Fibroblast of lung (primary cell): ENCODE data around the gene HSPA12B. TPM values are rescaled to one million over a fixed set of nuclear protein-coding genes. Genes with fewer than 3 reads are reported as not detected.

Source experiments
- DNase-seq, 2 donors: peaks; one replicate each; pipeline versions ENCODE4 v3.0.0 to v3.0.0-alpha.2; 2010; ENCODE audit warnings: low read depth in 2 of 2
- H2AFZ ChIP-seq: 2 replicates; pipeline ENCODE4 v1.5.1; 2012; ENCODE audit warnings: low read length, control low read depth, inconsistent platforms
- H3K27ac ChIP-seq: 2 replicates; pipeline ENCODE4 v1.5.1; 2011; ENCODE audit warnings: low read length, control low read depth; ENCODE audit not compliant: insufficient read depth
- H3K27me3 ChIP-seq: 2 replicates; pipeline ENCODE4 v1.5.1; 2011; ENCODE audit warnings: mild to moderate bottlenecking, low read length; ENCODE audit not compliant: control insufficient read depth, insufficient read depth
- H3K36me3 ChIP-seq: 2 replicates; pipeline ENCODE4 v1.5.1; 2011; ENCODE audit warnings: low read length; ENCODE audit not compliant: control insufficient read depth, insufficient read depth
- H3K4me1 ChIP-seq: 2 replicates; pipeline ENCODE4 v1.5.1; 2011; ENCODE audit warnings: low read length; ENCODE audit not compliant: control insufficient read depth, insufficient read depth; ENCODE audit errors: extremely low read depth
- H3K4me2 ChIP-seq: 2 replicates; pipeline ENCODE4 v1.5.1; 2011; ENCODE audit warnings: low read length, control low read depth; ENCODE audit not compliant: insufficient read depth; ENCODE audit errors: extremely low read depth
- H3K4me3 ChIP-seq, 4 experiments: fragments of 200-600 bp in 1 of 4; sonication (generic) in 1 of 4; replicated peaks in 1 of 4; 2 replicates each; pipeline ENCODE4 v1.5.1; 2011 to 2016; ENCODE audit warnings: low read length in 4 of 4, low read depth in 3 of 4, mild to moderate bottlenecking in 3 of 4, control low read depth in 2 of 4, inconsistent platforms in 1 of 4, mixed read lengths in 1 of 4; ENCODE audit not compliant: insufficient read depth in 1 of 4; ENCODE audit errors: control extremely low read depth in 1 of 4
- H3K79me2 ChIP-seq: 2 replicates; pipeline ENCODE4 v1.5.1; 2012; ENCODE audit warnings: mild to moderate bottlenecking, low read length, inconsistent platforms; ENCODE audit not compliant: control insufficient read depth, insufficient read depth
- H3K9ac ChIP-seq: 2 replicates; pipeline ENCODE4 v1.5.1; 2011; ENCODE audit warnings: mild to moderate bottlenecking, low read length, control low read depth; ENCODE audit not compliant: insufficient read depth
- H3K9me3 ChIP-seq: 2 replicates; pipeline ENCODE4 v1.5.1; 2012; ENCODE audit warnings: low read depth, low read length; ENCODE audit not compliant: control insufficient read depth, insufficient read depth
- H4K20me1 ChIP-seq: 2 replicates; pipeline ENCODE4 v1.5.1; 2011; ENCODE audit warnings: low read length; ENCODE audit not compliant: control insufficient read depth, insufficient read depth; ENCODE audit errors: extremely low read depth
- CTCF ChIP-seq, 2 donors: IDR thresholded peaks in 1 of 2; conservative IDR thresholded peaks in 1 of 2; 1 replicate in 1 of 2; 2 replicates in 1 of 2; pipeline ENCODE4 v1.5.1; 2011 to 2012; ENCODE audit warnings: low read length in 2 of 2, control low read depth in 1 of 2, inconsistent platforms in 1 of 2, low read depth in 1 of 2, mild to moderate bottlenecking in 1 of 2
- EZH2 ChIP-seq: IDR thresholded peaks from 2 replicates; pipeline ENCODE4 v1.5.1; 2012; ENCODE audit warnings: low read length, control low read depth, mild to moderate bottlenecking; ENCODE audit errors: missing control alignments
- polyA plus RNA-seq, 2 donors: library from polyadenylated mRNA; depleted of rRNA in 1 of 2; stranded (reverse) in 1 of 2; unstranded in 1 of 2; fragments of >200 nt; gene quantifications; 2 replicates each; pipeline ENCODE4 v1.2.1, GENCODE V29; 2011 to 2012; ENCODE audit warnings: missing spikeins in 1 of 2
- total RNA-seq: library from RNA; depleted of rRNA; stranded (reverse); fragments of >200 nt; gene quantifications from 2 replicates; pipeline ENCODE4 v1.2.1, GENCODE V29; 2014

HSPA12B gene
- total and polyA plus RNA-seq, 2 donors (not counting 1 experiment from before 2014, with no cell fraction given), result 0.02 to 0.17 TPM

- Histone ChIP-seq H3K27me3 (no peaks in the 10 kb centered on the region), H2AFZ (no peak overlapping the region), H3K9me3 (no peaks in the 10 kb centered on the region), H3K36me3 (no peaks in the 10 kb centered on the region), H4K20me1 (no peaks in the 10 kb centered on the region), H3K4me2 (no peak overlapping the region), H3K27ac (no peak overlapping the region), H3K4me3 (no peak overlapping the region), H3K79me2 (no peaks in the 10 kb centered on the region), H3K9ac (no peak overlapping the region), H3K4me1 (peaks cover 7% of the 10 kb centered on the region)
- no peak for DNase-seq
- TF ChIP-seq CTCF (conservative IDR thresholded peaks at IDR 0.05 in 1 of 2, IDR thresholded peaks at IDR 0.05 in 1 of 2; ENCODE audit: low read depth in 1 of 2, low read length in 2 of 2) (no peak), EZH2 (no peak)
Measured at GRCh38 chr20:3691897-3692296, 40.6 kb upstream of the HSPA12B start.

- Histone ChIP-seq H3K4me1 (no peaks in the 10 kb centered on the region), H3K27ac (no peak overlapping the region), H4K20me1 (no peaks in the 10 kb centered on the region), H3K4me2 (no peak overlapping the region), H3K36me3 (no peaks in the 10 kb centered on the region), H3K9me3 (no peaks in the 10 kb centered on the region), H3K9ac (no peak overlapping the region), H3K4me3 (no peak overlapping the region), H2AFZ (no peak overlapping the region), H3K27me3 (no peaks in the 10 kb centered on the region), H3K79me2 (no peaks in the 10 kb centered on the region)
- TF ChIP-seq EZH2, result no peak
- no peak for TF ChIP-seq CTCF (conservative IDR thresholded peaks at IDR 0.05 in 1 of 2, IDR thresholded peaks at IDR 0.05 in 1 of 2; ENCODE audit: low read depth in 1 of 2, low read length in 2 of 2)
- DNase-seq, result no peak
Measured at GRCh38 chr20:3692706-3693294, 39.7 kb upstream of the HSPA12B start.

- no peaks in the 10 kb centered on the region for H3K27me3 ChIP-seq
- no peaks in the 10 kb centered on the region for H4K20me1 ChIP-seq
- TF ChIP-seq CTCF (conservative IDR thresholded peaks at IDR 0.05 in 1 of 2, IDR thresholded peaks at IDR 0.05 in 1 of 2; ENCODE audit: low read depth in 1 of 2, low read length in 2 of 2) (no peak), EZH2 (no peak)
Measured at GRCh38 chr20:3693376-3693775, 39.1 kb upstream of the HSPA12B start.

More at GRCh38 chr20:3693376-3693775, 39.1 kb upstream of the HSPA12B start:
- Histone ChIP-seq H2AFZ (no peak overlapping the region), H3K9ac (no peak overlapping the region), H3K27ac (no peak overlapping the region), H3K4me1 (no peaks in the 10 kb centered on the region), H3K4me3 (no peak overlapping the region), H3K79me2 (no peaks in the 10 kb centered on the region), H3K4me2 (no peak overlapping the region), H3K9me3 (no peaks in the 10 kb centered on the region), H3K36me3 (no peaks in the 10 kb centered on the region)
- no peak for DNase-seq
